Measurements from ENCODE around the gene SEC61A2. TPM values are rescaled to one million over a fixed set of nuclear protein-coding genes. Genes with fewer than 3 reads are reported as not detected.
A peak's percentile ranks its signal among the peaks of the same experiment; 100 is the strongest.

Gene SEC61A2
- polyA plus RNA-seq, 1 of the 3 experiments (the other 2 are of a cell fraction), result 11.9 TPM

GRCh38 chr10:12196531-12197211, 67.2 kb downstream of the SEC61A2 start:
- Histone ChIP-seq H2AFZ (ENCODE audit: low read depth) (peak overlapping the region; percentile 94), H3K9me2 (no peaks in the 10 kb centered on the region), H3K36me3 (replicated peaks in 1 of 2; ENCODE audit: control insufficient read depth in 1 of 2, insufficient read depth in 2 of 2, low read length in 1 of 2) (peaks cover 27 to 34% of the 10 kb centered on the region in 2 experiments), H3K4me3 (ENCODE audit: low read depth in 2 of 2, low read length in 1 of 2) (peak overlapping the region; percentile 92 to 98), H3K9me3 (no peaks in the 10 kb centered on the region), H3K79me2 (ENCODE audit: insufficient read depth) (peaks cover 97% of the 10 kb centered on the region), H3F3A (replicated peaks; ENCODE audit: insufficient read depth) (peaks cover 5% of the 10 kb centered on the region), H3K4me2 (peak overlapping the region; percentile 92), H3K27ac (ENCODE audit: low read depth in 2 of 2, low read length in 1 of 2) (peak overlapping the region; percentile 94 to 96), H3K27me3 (ENCODE audit: insufficient read depth) (no peaks in the 10 kb centered on the region), H4K20me1 (ENCODE audit: insufficient read depth) (peaks cover 18% of the 10 kb centered on the region; the same call in 1 of the 2 replicates), H3K4me1 (ENCODE audit: control insufficient read depth in 1 of 2, insufficient read depth in 2 of 2, low read depth in 1 of 2, low read length in 1 of 2) (peaks cover 0 to 10% of the 10 kb centered on the region in 2 experiments; a peak in 3 of 4 replicates), H3K9ac (peak overlapping the region; percentile 92)
- WGBS (ENCODE audit: low lambda C conversion rate), result 4% methylated on average over 15 of the region's 15 CpGs
- CTCF ChIA-PET, result interaction anchor here (1.0 to 9.1 kb wide), 2 partner anchors 18 to 210 kb away, joined by 4 to 78 read pairs; no protein-coding TSS in a partner anchor
- DNase-seq, result no peak
- POLR2A ChIA-PET, result interaction anchor here (0.7 to 0.9 kb wide), 2 partner anchors 19 to 1512 kb away, joined by 3 read pairs; no protein-coding TSS in a partner anchor
- TF ChIP-seq FOXJ3 (CRISPR knock-in tag; IDR thresholded peaks at IDR 0.05), result no peak
- no peak for TF ChIP-seq NFIC (IDR thresholded peaks at IDR 0.05; ENCODE audit: borderline replicate concordance)

- H3K9me3 ChIP-seq, result no peaks in the 10 kb centered on the region
- no peak overlapping the region for H2AFZ ChIP-seq (ENCODE audit: low read depth)
- H3K4me1 ChIP-seq (ENCODE audit: control insufficient read depth in 1 of 2, insufficient read depth in 2 of 2, low read depth in 1 of 2, low read length in 1 of 2), result peaks cover 0 to 10% of the 10 kb centered on the region in 2 experiments; a peak in 3 of 4 replicates
- H3K9ac ChIP-seq, result no peak overlapping the region
- peak overlapping the region in 1 of 2 experiments; percentile 17; a peak in 2 of 4 replicates for H3K4me3 ChIP-seq (ENCODE audit: low read depth in 2 of 2, low read length in 1 of 2)
- no peaks in the 10 kb centered on the region for H3K27me3 ChIP-seq (ENCODE audit: insufficient read depth)
- TF ChIP-seq SMC3 (IDR thresholded peaks at IDR 0.05; ENCODE audit: low read depth, low read length) (no peak), JUND (IDR thresholded peaks at IDR 0.05) (no peak), NRF1 (IDR thresholded peaks at IDR 0.05; ENCODE audit: low read depth, low read length) (no peak), PBX3 (IDR thresholded peaks at IDR 0.05) (no peak), FOSL2 (IDR thresholded peaks at IDR 0.05; ENCODE audit: borderline replicate concordance, low read depth) (no peak), ZBTB33 (IDR thresholded peaks at IDR 0.05; ENCODE audit: borderline replicate concordance, low read depth) (no peak), USF1 (IDR thresholded peaks at IDR 0.05; ENCODE audit: borderline replicate concordance, low read depth) (no peak), NFIC (IDR thresholded peaks at IDR 0.05; ENCODE audit: borderline replicate concordance) (no peak), MXI1 (IDR thresholded peaks at IDR 0.05; ENCODE audit: low read depth, low read length) (no peak), RXRA (IDR thresholded peaks at IDR 0.05; ENCODE audit: borderline replicate concordance, low read depth) (no peak), GATA2 (CRISPR knock-in tag; IDR thresholded peaks at IDR 0.05) (no peak), FOXJ3 (CRISPR knock-in tag; IDR thresholded peaks at IDR 0.05) (no peak)
- TF ChIP-seq, protein P1, sequence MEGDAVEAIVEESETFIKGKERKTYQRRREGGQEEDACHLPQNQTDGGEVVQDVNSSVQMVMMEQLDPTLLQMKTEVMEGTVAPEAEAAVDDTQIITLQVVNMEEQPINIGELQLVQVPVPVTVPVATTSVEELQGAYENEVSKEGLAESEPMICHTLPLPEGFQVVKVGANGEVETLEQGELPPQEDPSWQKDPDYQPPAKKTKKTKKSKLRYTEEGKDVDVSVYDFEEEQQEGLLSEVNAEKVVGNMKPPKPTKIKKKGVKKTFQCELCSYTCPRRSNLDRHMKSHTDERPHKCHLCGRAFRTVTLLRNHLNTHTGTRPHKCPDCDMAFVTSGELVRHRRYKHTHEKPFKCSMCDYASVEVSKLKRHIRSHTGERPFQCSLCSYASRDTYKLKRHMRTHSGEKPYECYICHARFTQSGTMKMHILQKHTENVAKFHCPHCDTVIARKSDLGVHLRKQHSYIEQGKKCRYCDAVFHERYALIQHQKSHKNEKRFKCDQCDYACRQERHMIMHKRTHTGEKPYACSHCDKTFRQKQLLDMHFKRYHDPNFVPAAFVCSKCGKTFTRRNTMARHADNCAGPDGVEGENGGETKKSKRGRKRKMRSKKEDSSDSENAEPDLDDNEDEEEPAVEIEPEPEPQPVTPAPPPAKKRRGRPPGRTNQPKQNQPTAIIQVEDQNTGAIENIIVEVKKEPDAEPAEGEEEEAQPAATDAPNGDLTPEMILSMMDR (IDR thresholded peaks at IDR 0.05), result no peak
- TF ChIP-seq, protein P2, sequence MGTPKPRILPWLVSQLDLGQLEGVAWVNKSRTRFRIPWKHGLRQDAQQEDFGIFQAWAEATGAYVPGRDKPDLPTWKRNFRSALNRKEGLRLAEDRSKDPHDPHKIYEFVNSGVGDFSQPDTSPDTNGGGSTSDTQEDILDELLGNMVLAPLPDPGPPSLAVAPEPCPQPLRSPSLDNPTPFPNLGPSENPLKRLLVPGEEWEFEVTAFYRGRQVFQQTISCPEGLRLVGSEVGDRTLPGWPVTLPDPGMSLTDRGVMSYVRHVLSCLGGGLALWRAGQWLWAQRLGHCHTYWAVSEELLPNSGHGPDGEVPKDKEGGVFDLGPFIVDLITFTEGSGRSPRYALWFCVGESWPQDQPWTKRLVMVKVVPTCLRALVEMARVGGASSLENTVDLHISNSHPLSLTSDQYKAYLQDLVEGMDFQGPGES (IDR thresholded peaks at IDR 0.05; ENCODE audit: low read depth, low read length), result no peak
- peaks cover 36 to 38% of the 10 kb centered on the region in 2 experiments for H3K36me3 ChIP-seq (replicated peaks in 1 of 2; ENCODE audit: control insufficient read depth in 1 of 2, insufficient read depth in 2 of 2, low read length in 1 of 2)
- DNase-seq, result no peak
- peaks cover 97% of the 10 kb centered on the region for H3K79me2 ChIP-seq (ENCODE audit: insufficient read depth)
- peak overlapping the region; percentile 57 for H3K4me2 ChIP-seq
- no peaks in the 10 kb centered on the region for H3K9me2 ChIP-seq
- 62% methylated on average over 2 of the region's 2 CpGs for WGBS (ENCODE audit: low lambda C conversion rate)
- peaks cover 26% of the 10 kb centered on the region; the same call in 1 of the 2 replicates for H4K20me1 ChIP-seq (ENCODE audit: insufficient read depth)
- ChIA-PET CTCF (interaction anchor here (1.3 to 9.1 kb wide), 2 partner anchors 17 to 68 kb away, joined by 3 to 78 read pairs; no protein-coding TSS in a partner anchor), POLR2A (no interaction called here)
- no peak overlapping the region for H3K27ac ChIP-seq (ENCODE audit: low read depth in 2 of 2, low read length in 1 of 2)
- peaks cover 5% of the 10 kb centered on the region for H3F3A ChIP-seq (replicated peaks; ENCODE audit: insufficient read depth)
Observed at GRCh38 chr10:12198156-12198555, 68.7 kb downstream of the SEC61A2 start.
